ENCODE results near the gene CHEK2. TPM values are rescaled to one million over a fixed set of nuclear protein-coding genes. Genes with fewer than 3 reads are reported as not detected.
A peak's percentile ranks its signal among the peaks of the same experiment; 100 is the strongest.
"Not testable (repeated sequence)": the region's sequence is repeated elsewhere in the genome, so short reads cannot be mapped to it uniquely, and the experiment has no call there.

Gene CHEK2
- polyA plus RNA-seq, 12 donors = 6.4 to 36.5 (median 10.2) TPM; not detected in 1

- not testable (repeated sequence) for DNase-seq
These were observed 48.4 kb downstream of the CHEK2 start for GRCh38 chr22:28693041-28693760.

- DNase-seq = not testable (repeated sequence)
These were observed 51.8 kb downstream of the CHEK2 start for GRCh38 chr22:28689796-28690195.

GRCh38 chr22:28682966-28683365 is 58.7 kb downstream of the CHEK2 start:
- DNase-seq = not testable (repeated sequence)

- DNase-seq = not testable (repeated sequence)
These were observed 60.7 kb downstream of the CHEK2 start for GRCh38 chr22:28680813-28681490.

- peak; percentile 84 for DNase-seq
These were observed 61.9 kb downstream of the CHEK2 start, which contains the start of gene TTC28 for GRCh38 chr22:28679611-28680287. Gene TTC28 (minus strand): TSS chr22:28679840. CDS start chr22:28679723, 117 bp downstream.

- DNase-seq = peak; percentile 22
These were observed 62.6 kb downstream of the CHEK2 start for GRCh38 chr22:28678778-28679610.

GRCh38 chr22:28678170-28678569 is 63.5 kb downstream of the CHEK2 start:
- DNase-seq = not testable (repeated sequence)

- no peak for DNase-seq
These were observed 67.5 kb downstream of the CHEK2 start for GRCh38 chr22:28674121-28674563.

- DNase-seq = no peak
These were observed 70.9 kb downstream of the CHEK2 start for GRCh38 chr22:28670756-28671155.

- DNase-seq = no peak
These were observed 71.5 kb downstream of the CHEK2 start for GRCh38 chr22:28670161-28670560.

GRCh38 chr22:28669387-28669786 is 72.2 kb downstream of the CHEK2 start:
- DNase-seq = no peak

- DNase-seq = not testable (repeated sequence)
These were observed 78.1 kb downstream of the CHEK2 start for GRCh38 chr22:28663569-28663942.

GRCh38 chr22:28658448-28658847 is 83.2 kb downstream of the CHEK2 start:
- no peak for DNase-seq

- no peak for DNase-seq
These were observed 85.4 kb downstream of the CHEK2 start for GRCh38 chr22:28656181-28656580.

GRCh38 chr22:28650463-28650862 is 91.2 kb downstream of the CHEK2 start:
- no peak for DNase-seq

- no peak for DNase-seq
These were observed 92.8 kb downstream of the CHEK2 start for GRCh38 chr22:28648792-28649191.

GRCh38 chr22:28647216-28647615 is 94.4 kb downstream of the CHEK2 start:
- DNase-seq = no peak

GRCh38 chr22:28639321-28639720 is 102.3 kb downstream of the CHEK2 start:
- no peak for DNase-seq
